GM18511 (cell line): Measurements from ENCODE around the gene GYPB.
"Not testable (repeated sequence)": the region's sequence is repeated elsewhere in the genome, so short reads cannot be mapped to it uniquely, and the experiment has no call there.

Source experiments
- ATAC-seq: cut with Tn5 transposase; IDR thresholded peaks from one replicate; pipeline ENCODE4 v1.9.1; 2021; ENCODE audit warnings: mild to moderate bottlenecking, moderate library complexity; ENCODE audit not compliant: unreplicated experiment

GYPB gene

GRCh38 chr4:144019277-144019676 lies at the start of gene GYPB:
Gene GYPB, minus strand, starts transcription at chr4:144019380. Its CDS starts 93 bp downstream, at chr4:144019287.
- ATAC-seq: not testable (repeated sequence)

- not testable (repeated sequence) for ATAC-seq
These were observed 42.4 kb upstream of the GYPB start for GRCh38 chr4:144061556-144061955.

- not testable (repeated sequence) for ATAC-seq
These were observed 41.2 kb upstream of the GYPB start for GRCh38 chr4:144060234-144060859.

GRCh38 chr4:144056800-144057199 lies 37.6 kb upstream of the GYPB start:
- no peak for ATAC-seq

- not testable (repeated sequence) for ATAC-seq
These were observed 36.2 kb upstream of the GYPB start for GRCh38 chr4:144055336-144055735.

- ATAC-seq: not testable (repeated sequence)
These were observed 32.3 kb upstream of the GYPB start for GRCh38 chr4:144051494-144051893.

- not testable (repeated sequence) for ATAC-seq
These were observed 31.5 kb upstream of the GYPB start for GRCh38 chr4:144050631-144051030.

GRCh38 chr4:144049495-144050424 lies 30.6 kb upstream of the GYPB start:
- not testable (repeated sequence) for ATAC-seq

- not testable (repeated sequence) for ATAC-seq
These were observed 25.8 kb upstream of the GYPB start for GRCh38 chr4:144044936-144045335.

- ATAC-seq: not testable (repeated sequence)
These were observed 13.4 kb upstream of the GYPB start for GRCh38 chr4:144032580-144032979.

- ATAC-seq: not testable (repeated sequence)
These were observed 12.7 kb upstream of the GYPB start for GRCh38 chr4:144031875-144032274.

- not testable (repeated sequence) for ATAC-seq
These were observed 12.2 kb upstream of the GYPB start for GRCh38 chr4:144031369-144031768.

GRCh38 chr4:144030708-144031107 lies 11.5 kb upstream of the GYPB start:
- not testable (repeated sequence) for ATAC-seq

- not testable (repeated sequence) for ATAC-seq
These were observed 7.5 kb upstream of the GYPB start for GRCh38 chr4:144026682-144027081.

- ATAC-seq: not testable (repeated sequence)
These were observed 5.3 kb upstream of the GYPB start for GRCh38 chr4:144024399-144025053.

- not testable (repeated sequence) for ATAC-seq
These were observed 3.7 kb upstream of the GYPB start for GRCh38 chr4:144022772-144023400.

GRCh38 chr4:144021336-144021990 lies 2.3 kb upstream of the GYPB start:
- peak; percentile 92 for ATAC-seq

- not testable (repeated sequence) for ATAC-seq
These were observed 768 bp downstream of the GYPB start for GRCh38 chr4:144018223-144019000.

- not testable (repeated sequence) for ATAC-seq
These were observed 1.9 kb downstream of the GYPB start for GRCh38 chr4:144017271-144017670.
